Measurements from ENCODE around the gene CSTF2.

Gene CSTF2

DNA sequence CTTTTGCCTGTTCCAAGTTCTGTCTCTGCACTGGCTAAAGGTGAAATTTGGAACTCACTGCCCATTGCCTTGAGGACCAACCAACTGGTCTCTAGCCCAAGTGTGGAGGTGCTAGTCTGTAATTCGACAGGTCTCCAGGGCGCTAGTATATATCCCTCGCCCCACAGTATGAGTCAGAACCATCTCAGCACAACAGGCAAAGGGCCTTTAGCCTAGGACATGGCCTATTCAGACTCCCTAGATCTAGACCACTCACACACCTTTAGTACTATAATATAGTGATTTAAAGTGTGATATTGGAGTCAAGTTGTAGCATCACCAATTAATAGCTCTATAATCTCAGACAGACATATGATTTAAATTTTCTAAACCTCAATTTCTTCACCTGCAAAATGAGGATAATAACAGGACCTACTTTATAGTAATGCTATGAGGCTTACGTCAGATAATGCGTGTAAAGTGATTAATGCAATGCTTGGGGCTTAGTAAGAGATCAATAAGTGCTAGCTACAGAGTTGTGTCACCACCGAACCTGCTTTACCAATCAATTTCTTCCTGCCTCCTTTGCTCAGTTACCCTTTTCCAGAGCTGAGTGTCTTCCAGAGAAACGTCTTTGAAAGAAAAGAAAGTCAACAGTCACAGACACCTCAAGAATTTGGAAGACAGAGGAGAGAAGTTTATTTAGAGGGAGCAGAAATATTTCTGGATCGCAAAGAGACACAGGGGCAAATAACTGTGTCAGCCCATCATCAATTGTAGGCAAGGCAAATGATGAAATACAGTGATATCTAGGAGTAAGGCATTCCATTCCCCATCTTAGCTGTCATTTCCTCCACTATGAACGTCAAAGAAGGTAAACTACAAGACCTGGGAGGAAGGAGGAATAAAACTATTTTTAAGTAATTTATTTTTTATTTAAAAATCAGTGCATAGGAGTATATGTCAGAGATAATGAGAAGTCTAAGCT, 51.7 kb downstream of the CSTF2 start:
- DNase-seq, result no peak

GRCh38 chrX:100874325-100874724, 54.1 kb downstream of the CSTF2 start, which contains the start of gene NOX1:
Gene NOX1, minus strand, starts transcription at chrX:100874359. Its CDS starts 220 bp downstream, at chrX:100874139.
- no peak for DNase-seq

- DNase-seq, result no peak
Observed at GRCh38 chrX:100880368-100880767, 60.2 kb downstream of the CSTF2 start.

- no peak for DNase-seq
Observed at GRCh38 chrX:100883654-100884053, 63.5 kb downstream of the CSTF2 start.

Measured in eye (tissue), 1 donor.